Retinal pigment epithelial cell (primary cell): ENCODE measurements around the gene TMEM106C.
A peak's percentile ranks its signal among the peaks of the same experiment; 100 is the strongest.

Experiments
- DNase-seq: peaks from one replicate; pipeline ENCODE4 v3.0.0-alpha.2; 2010; ENCODE audit warnings: low read depth
- H3K4me3 ChIP-seq: 2 replicates; pipeline ENCODE4 v1.5.1; 2011; ENCODE audit warnings: mild to moderate bottlenecking, low read length, control low read depth, moderate library complexity
- CTCF ChIP-seq: conservative IDR thresholded peaks from 2 replicates; pipeline ENCODE4 v1.5.1; 2011; ENCODE audit warnings: low read depth, low read length, control low read depth, inconsistent platforms

TMEM106C gene

GRCh38 chr12:47993491-47993890 is 30.1 kb downstream of the TMEM106C start:
- DNase-seq, result no peak
- no peak for TF ChIP-seq CTCF
- no peak overlapping the region for H3K4me3 ChIP-seq

GRCh38 chr12:47995981-47996401 is 32.6 kb downstream of the TMEM106C start:
- TF ChIP-seq CTCF, result no peak
- H3K4me3 ChIP-seq, result no peak overlapping the region
- no peak for DNase-seq

GRCh38 chr12:47997321-47997720 is 33.9 kb downstream of the TMEM106C start:
- no peak for DNase-seq
- no peak for TF ChIP-seq CTCF
- no peak overlapping the region for H3K4me3 ChIP-seq

- H3K4me3 ChIP-seq, result no peak overlapping the region
- DNase-seq, result no peak
- no peak for TF ChIP-seq CTCF
Measured at GRCh38 chr12:47999816-48000215, 36.4 kb downstream of the TMEM106C start.

GRCh38 chr12:48000878-48001504 is 37.6 kb downstream of the TMEM106C start:
- TF ChIP-seq CTCF, result no peak
- peak overlapping the region; percentile 50 for H3K4me3 ChIP-seq
- peak; percentile 43 for DNase-seq

- H3K4me3 ChIP-seq, result peak overlapping the region; percentile 50
- TF ChIP-seq CTCF, result no peak
- DNase-seq, result no peak
Measured at GRCh38 chr12:48001505-48002413, 38.4 kb downstream of the TMEM106C start.

GRCh38 chr12:48002414-48002730 is 39.0 kb downstream of the TMEM106C start:
- peak overlapping the region; percentile 50 for H3K4me3 ChIP-seq
- TF ChIP-seq CTCF, result no peak
- no peak for DNase-seq
